ENCODE data around the gene AQP3. TPM values are rescaled to one million over a fixed set of nuclear protein-coding genes. Genes with fewer than 3 reads are reported as not detected.

AQP3 gene
- total RNA-seq (2022; extraction: Qiagen RNA extraction; ENCODE audit: low read depth) = 15.9 to 27.5 TPM (median 22.9 TPM) in 5 replicates

DNA sequence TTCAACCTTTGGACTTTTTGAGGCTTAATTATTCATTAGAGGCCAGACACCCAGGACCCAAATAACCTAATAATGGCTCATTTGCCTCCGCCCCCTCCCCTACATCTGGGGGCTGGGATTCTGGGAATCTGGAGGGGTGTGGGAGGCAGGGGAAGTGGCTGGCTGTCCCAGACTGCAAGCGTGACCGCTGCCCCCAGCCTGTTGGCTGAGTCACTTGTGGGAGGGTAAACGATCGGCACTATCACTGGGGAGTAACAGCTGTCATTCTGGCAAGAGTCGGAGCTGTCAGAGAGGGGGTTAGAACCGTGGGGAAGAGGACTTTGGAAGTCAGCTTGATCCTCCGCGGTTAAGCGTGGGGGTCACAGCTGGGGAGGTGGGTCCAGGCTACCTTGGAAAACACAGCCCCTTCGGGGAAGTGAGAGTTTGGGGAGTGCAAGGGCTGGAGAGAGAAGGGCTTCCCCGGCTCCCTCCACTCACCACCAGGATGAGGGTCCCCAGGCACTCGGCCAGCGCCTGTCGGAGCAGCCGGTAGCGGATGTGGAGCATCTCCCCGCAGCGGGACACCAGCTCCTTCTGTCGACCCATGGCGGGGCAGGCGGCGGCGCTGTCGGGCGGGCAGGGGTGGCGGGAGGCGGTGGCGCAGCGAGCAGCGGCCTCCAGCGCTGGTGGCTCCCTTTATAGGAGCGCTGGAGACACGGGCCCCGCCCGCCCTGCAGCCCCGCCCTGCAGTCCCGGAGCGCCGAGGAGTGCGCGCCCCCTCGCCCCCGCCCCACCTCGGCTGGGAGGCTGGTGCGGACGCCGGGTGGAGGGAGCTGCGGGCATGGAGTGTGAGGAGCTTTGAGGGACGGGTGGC is at the start of gene AQP3:
Gene AQP3, minus strand, starts transcription at position 648 of the 853 bp plus-strand sequence. Its CDS starts 63 bp downstream, at position 585.

DNA sequence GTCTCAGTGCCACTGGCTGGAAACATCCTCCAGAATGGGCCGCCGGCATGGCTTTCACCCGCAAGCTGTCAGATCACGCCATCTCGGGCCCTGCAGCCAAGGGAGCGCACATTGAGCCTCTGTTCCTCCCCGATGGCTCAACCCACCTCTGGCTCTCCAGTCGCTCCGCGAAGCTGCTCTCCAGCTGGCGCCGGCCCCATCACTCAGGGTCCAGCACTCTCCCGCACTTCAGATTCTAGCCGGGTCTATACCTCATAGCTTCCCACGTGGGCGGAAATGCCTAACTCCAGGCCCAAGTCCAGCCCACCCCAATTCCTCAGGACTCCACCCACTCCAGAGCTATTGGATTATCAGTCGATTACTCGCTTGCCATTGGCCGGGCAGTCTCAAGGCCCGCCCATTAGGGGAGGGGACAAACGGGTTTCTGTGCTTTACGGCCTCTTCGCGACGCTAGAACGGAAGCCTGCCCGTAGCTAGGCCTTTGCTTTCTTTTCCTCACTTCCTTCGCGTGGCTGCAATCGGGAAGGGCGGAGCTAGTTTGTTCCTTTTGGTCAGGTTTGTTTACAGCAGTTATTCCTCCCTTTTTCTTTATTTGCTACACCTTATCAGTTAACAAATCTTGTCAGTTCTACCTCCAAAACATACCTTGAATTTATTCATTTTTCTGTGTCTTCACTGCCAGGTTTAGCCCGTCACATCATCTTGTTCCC is 26.4 kb upstream of the AQP3 start, which contains the start of gene NOL6:
Gene NOL6, minus strand, starts transcription at position 282 of the 710 bp plus-strand sequence. Its CDS starts 82 bp downstream, at position 200.

GRCh38 chr9:33402371-33402770 is 45.0 kb downstream of the AQP3 start, which contains the start of gene AQP7:
TSS of gene AQP7 (minus strand) at chr9:33402568. CDS start at chr9:33401262, 1,306 bp downstream.

Other genes starting within 250 kb of the AQP3 start
- gene SPINK4, start 207.4 kb downstream of the AQP3 start, total RNA-seq (2022; extraction: Qiagen RNA extraction; ENCODE audit: low read depth) = not detected in 5 replicates
- gene BAG1, start 182.9 kb downstream of the AQP3 start, total RNA-seq (2022; extraction: Qiagen RNA extraction; ENCODE audit: low read depth) = 141 to 166 TPM (median 156 TPM) in 5 replicates
- 68.2 to 91.4 TPM (median 79.5 TPM) in 5 replicates for gene CHMP5, start 182.5 kb downstream of the AQP3 start, total RNA-seq (2022; extraction: Qiagen RNA extraction; ENCODE audit: low read depth)
- 27.4 to 30.4 TPM (median 30.3 TPM) in 5 replicates for gene NFX1, start 157.1 kb downstream of the AQP3 start, total RNA-seq (2022; extraction: Qiagen RNA extraction; ENCODE audit: low read depth)
- 0.35 to 0.74 TPM (median 0.53 TPM) in 5 replicates for gene AQP7, start 45.0 kb downstream of the AQP3 start, total RNA-seq (2022; extraction: Qiagen RNA extraction; ENCODE audit: low read depth)
- 57.9 to 75.2 TPM (median 67.9 TPM) in 5 replicates for gene NOL6, start 26.3 kb upstream of the AQP3 start, total RNA-seq (2022; extraction: Qiagen RNA extraction; ENCODE audit: low read depth)
- 3.2 to 10.0 TPM (median 9.0 TPM) in 5 replicates for gene ANKRD18B, start 76.7 kb upstream of the AQP3 start, total RNA-seq (2022; extraction: Qiagen RNA extraction; ENCODE audit: low read depth)

Measured in A549 treated with RU486 at 1 μM for 4 hours (cell line).